Heart left ventricle (tissue), 16 donors: ENCODE results near the gene TRIM27. TPM values are rescaled to one million over a fixed set of nuclear protein-coding genes. Genes with fewer than 3 reads are reported as not detected.

Experiments
- ATAC-seq, 4 donors: fragments of 200-7000 bp; cut with Tn5 transposase; one replicate each; pipeline ENCODE4 v1.9.1; 2020 to 2022; ENCODE audit warnings: moderate library complexity in 4 of 4, mild to moderate bottlenecking in 3 of 4, moderate number of reproducible peaks in 1 of 4
- DNase-seq, 5 donors: peaks; one replicate each; pipeline ENCODE4 v3.0.0-alpha.2; 2020
- H3K27ac ChIP-seq, 12 donors: fragments of 200-600 bp; sonication (generic) in 4 of 12; one replicate each; pipeline versions ENCODE4 v1.5.0 to v1.8.0; 2016 to 2022; ENCODE audit warnings: mild to moderate bottlenecking in 2 of 12
- H3K27me3 ChIP-seq, 9 donors: fragments of 200-600 bp; sonication (generic) in 2 of 9; one replicate each; pipeline versions ENCODE4 v1.5.1 to v1.8.0; 2016 to 2022; ENCODE audit warnings: mild to moderate bottlenecking in 3 of 9
- H3K36me3 ChIP-seq, 9 donors: fragments of 200-600 bp; sonication (generic) in 2 of 9; one replicate each; pipeline versions ENCODE4 v1.5.0 to v1.8.0; 2018 to 2022; ENCODE audit warnings: mild to moderate bottlenecking in 2 of 9
- H3K4me1 ChIP-seq, 12 donors: fragments of 200-600 bp; sonication (generic) in 4 of 12; one replicate each; pipeline versions ENCODE4 v1.5.0 to v1.8.0; 2016 to 2022; ENCODE audit warnings: mild to moderate bottlenecking in 3 of 12
- H3K4me3 ChIP-seq, 12 donors: fragments of 200-600 bp; sonication (generic) in 4 of 12; one replicate each; pipeline versions ENCODE4 v1.5.0 to v1.8.0; 2017 to 2022; ENCODE audit warnings: mild to moderate bottlenecking in 9 of 12, moderate library complexity in 4 of 12
- H3K9me3 ChIP-seq, 12 donors: fragments of 200-600 bp; sonication (generic) in 4 of 12; one replicate each; pipeline versions ENCODE4 v1.5.0 to v1.8.0; 2016 to 2022; ENCODE audit warnings: mild to moderate bottlenecking in 1 of 12
- POLR2A ChIP-seq, 2 donors: fragments of 450-650 bp; IDR thresholded peaks; one replicate each; pipeline ENCODE4 v1.6.1; 2017; ENCODE audit warnings: antibody characterized with exemption in 2 of 2, mild to moderate bottlenecking in 2 of 2, moderate library complexity in 2 of 2
- WGBS, 4 donors: extraction: QIAGEN DNeasy Blood & Tissue Kit in 2 of 4; methylation state at CpG; one replicate each; pipeline versions ENCODE4 v1.1.5 to v1.1.7; 2013 to 2018; 5-methylcytosine and 5-hydroxymethylcytosine counted together
- intact Hi-C, 10 donors: fragments of 100-400 bp; cut with DNase I; formaldehyde crosslinking; loops; one replicate each; pipeline versions ENCODE4 v1.11.1 to v1.14.2; 2022
- polyA plus RNA-seq, 2 donors: library from polyadenylated mRNA; stranded (reverse); fragments of 200-250 nt; gene quantifications; one replicate each; pipeline ENCODE4 v1.2.3, GENCODE V29; 2013
- total RNA-seq, 9 donors: library from RNA; depleted of rRNA in 2 of 9; stranded (reverse); fragments of >200 nt in 2 of 9; fragmentation: NEBNext Ultra II Directional in 3 of 9; extraction: Animal tissue kit (Norgen Biotek cat#: 25700) in 3 of 9; gene quantifications; one replicate each; pipeline versions ENCODE4 v1.1.0 to v1.2.4, GENCODE V29; 2016 to 2023
- TF ChIP-seq, protein P1 (sequence below), 12 donors: fragments of 200-600 bp; sonication (generic) in 4 of 12; IDR thresholded peaks; one replicate each; pipeline versions ENCODE4 v1.5.0 to v1.8.0; 2018 to 2022; ENCODE audit warnings: antibody characterized with exemption in 12 of 12, mild to moderate bottlenecking in 5 of 12
- donor health status: ischemic (EF 13 %, LVEDD 7.1; RV severe dilation, severe dysfunction).
- donor health status: healthy with polysubstance abuse.
- donor health status: DM: no; HTN: yes; CAD: no.
- donor health status: DM: no; HTN: no; CAD: no.
- donor health status: ischemic (EF 25% LVEDD 6.9; RV normal size, moderate dysfunction).
- donor health status: ischemic (EF 25% LVEDD 5.7; RV mildly dilated, moderate dysfunction).
- donor health status: healthy.
- donor health status: DM: yes; HTN: yes; CAD: no.
- donor health status: ischemic (EF 35%, LVEDD 5.7; RV mildly dilated, moderate dysfunction).
- donor health status: nonischemic (EF 11% LVEDD 7.7; RV severe dilation, severe dysfunction).
- donor health status: DM: yes; HTN: yes; CAD: no.
- donor health status: PGD.
- donor health status: ischemic (EF 29% LVEDD 5.4; RV normal size, mild dysfunction).
- donor health status: nonischemic (EF 23%, LVEDD 6.1; RV moderate dilation, normal function).

Gene TRIM27
- total and polyA plus RNA-seq, 11 donors = 14.7 to 37.7 (median 19.8) TPM

DNA sequence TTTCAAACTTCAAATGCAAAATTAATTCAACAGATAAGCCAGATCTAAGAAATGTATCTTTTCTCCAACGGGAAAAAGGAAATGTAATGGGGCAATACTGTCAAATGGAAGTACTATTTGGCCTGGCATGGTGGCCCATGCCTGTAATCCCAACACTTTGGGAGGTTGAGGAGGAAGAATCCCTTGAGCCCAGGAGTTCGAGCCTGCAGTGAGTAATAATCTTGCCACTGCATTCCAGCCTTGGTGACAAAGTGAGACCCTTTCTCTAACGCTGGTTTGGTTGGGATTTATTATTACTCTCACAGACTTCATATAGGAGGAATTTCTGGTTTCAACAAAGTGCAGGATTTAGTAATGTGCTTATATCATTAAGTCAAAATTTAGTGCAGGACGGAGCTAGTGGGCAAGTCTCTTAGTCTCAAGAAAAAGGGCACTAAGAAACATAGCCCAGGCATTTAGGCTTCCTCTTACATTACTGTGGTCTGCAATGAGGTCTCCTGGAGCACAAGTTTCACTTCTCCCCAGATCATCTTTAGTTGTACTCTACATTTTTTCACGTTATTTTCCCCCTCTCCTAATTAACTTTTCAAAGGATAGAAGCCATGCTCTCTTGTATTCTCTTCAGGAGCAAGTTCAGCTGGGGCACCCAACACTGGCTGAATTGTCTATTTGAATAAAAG lies 23.1 kb downstream of the TRIM27 start:
- Histone ChIP-seq H3K4me3 (no peak overlapping the region), H3K27ac (peak overlapping the region in 1 of 12 donors; percentile 38), H3K27me3 (no peaks in the 10 kb centered on the region), H3K4me1 (peaks cover 0 to 20% (median 7%) of the 10 kb centered on the region in 12 donors), H3K36me3 (peaks cover 0 to 60% (median 53%) of the 10 kb centered on the region in 9 donors), H3K9me3 (no peaks in the 10 kb centered on the region)
- DNase-seq (no peak), ATAC-seq (no peak)
- intact Hi-C loops = no loop called here
- 82 to 84% (median 84%) methylated on average over 5 of the region's 5 CpGs for WGBS, 4 donors
- no peak for TF ChIP-seq POLR2A (IDR thresholded peaks at IDR 0.05)
- TF ChIP-seq, protein P1, sequence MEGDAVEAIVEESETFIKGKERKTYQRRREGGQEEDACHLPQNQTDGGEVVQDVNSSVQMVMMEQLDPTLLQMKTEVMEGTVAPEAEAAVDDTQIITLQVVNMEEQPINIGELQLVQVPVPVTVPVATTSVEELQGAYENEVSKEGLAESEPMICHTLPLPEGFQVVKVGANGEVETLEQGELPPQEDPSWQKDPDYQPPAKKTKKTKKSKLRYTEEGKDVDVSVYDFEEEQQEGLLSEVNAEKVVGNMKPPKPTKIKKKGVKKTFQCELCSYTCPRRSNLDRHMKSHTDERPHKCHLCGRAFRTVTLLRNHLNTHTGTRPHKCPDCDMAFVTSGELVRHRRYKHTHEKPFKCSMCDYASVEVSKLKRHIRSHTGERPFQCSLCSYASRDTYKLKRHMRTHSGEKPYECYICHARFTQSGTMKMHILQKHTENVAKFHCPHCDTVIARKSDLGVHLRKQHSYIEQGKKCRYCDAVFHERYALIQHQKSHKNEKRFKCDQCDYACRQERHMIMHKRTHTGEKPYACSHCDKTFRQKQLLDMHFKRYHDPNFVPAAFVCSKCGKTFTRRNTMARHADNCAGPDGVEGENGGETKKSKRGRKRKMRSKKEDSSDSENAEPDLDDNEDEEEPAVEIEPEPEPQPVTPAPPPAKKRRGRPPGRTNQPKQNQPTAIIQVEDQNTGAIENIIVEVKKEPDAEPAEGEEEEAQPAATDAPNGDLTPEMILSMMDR (IDR thresholded peaks at IDR 0.05) = no peak

DNA sequence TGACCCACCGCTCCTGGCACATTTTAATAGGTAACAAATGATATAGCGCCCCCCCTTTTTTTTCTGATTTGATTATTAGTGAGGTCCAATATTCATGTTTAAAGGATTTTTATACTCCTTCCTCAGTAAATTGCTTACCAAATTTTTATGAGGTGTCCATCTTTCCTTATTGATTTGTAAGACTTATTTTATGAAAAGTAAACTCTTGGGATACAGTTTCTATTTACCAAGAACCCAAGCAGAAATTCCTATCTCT lies 25.1 kb downstream of the TRIM27 start:
- DNase-seq = no peak
- no peak for TF ChIP-seq POLR2A (IDR thresholded peaks at IDR 0.05)
- TF ChIP-seq, protein P1 (IDR thresholded peaks at IDR 0.05) = no peak
- intact Hi-C loops = loop anchor here in 3 of 10 donors (5.0 to 10.0 kb wide), 2 partner anchors 44 to 86 kb away; no protein-coding TSS in a partner anchor
- WGBS, 4 donors = 70 to 83% (median 77%) methylated on average over 2 of the region's 2 CpGs
- ATAC-seq = no peak
- Histone ChIP-seq H3K4me1 (peaks cover 0 to 23% (median 7%) of the 10 kb centered on the region in 12 donors), H3K36me3 (peaks cover 0 to 39% (median 34%) of the 10 kb centered on the region in 9 donors), H3K27ac (no peak overlapping the region), H3K9me3 (no peaks in the 10 kb centered on the region), H3K4me3 (no peak overlapping the region), H3K27me3 (no peaks in the 10 kb centered on the region)

DNA sequence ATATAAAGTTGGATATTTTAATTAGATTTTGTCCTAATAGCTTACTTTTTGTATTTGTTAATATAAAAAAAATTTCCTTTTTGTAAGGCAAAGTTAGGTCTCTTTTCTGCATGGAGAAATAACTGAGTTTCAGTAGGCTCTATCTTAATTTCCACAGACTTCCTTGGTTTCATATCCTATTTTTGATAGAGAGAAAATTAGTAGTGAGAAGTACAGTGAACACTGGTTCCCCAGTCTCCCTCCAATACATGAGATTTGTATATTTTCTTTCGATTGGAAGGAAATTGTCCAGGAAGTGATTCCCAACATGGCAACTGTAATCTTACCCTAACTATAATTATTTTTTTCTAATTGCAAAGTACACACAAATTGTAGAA lies 26.4 kb downstream of the TRIM27 start:
- H3K27me3 ChIP-seq = no peaks in the 10 kb centered on the region
- DNase-seq (no peak), ATAC-seq (no peak)
- H3K36me3 ChIP-seq = peaks cover 0 to 27% (median 22%) of the 10 kb centered on the region in 9 donors
- intact Hi-C loops = loop anchor here in 8 of 10 donors (2.0 to 10.0 kb wide), 8 partner anchors 25 to 87 kb away; partner anchors contain the start of gene TRIM27 (in 2 of the 8)
- TF ChIP-seq, protein P1 (IDR thresholded peaks at IDR 0.05) = no peak
- no peak for TF ChIP-seq POLR2A (IDR thresholded peaks at IDR 0.05)
- peak overlapping the region; percentile 51 to 87 (median 73) for H3K4me3 ChIP-seq
- WGBS, 4 donors = 18 to 31% (median 27%) methylated on average over 1 of the region's 1 CpG
- peaks cover 0 to 23% (median 7%) of the 10 kb centered on the region in 12 donors for H3K4me1 ChIP-seq
- peak overlapping the region; percentile 80 to 99 (median 96) for H3K27ac ChIP-seq
- no peaks in the 10 kb centered on the region for H3K9me3 ChIP-seq

DNA sequence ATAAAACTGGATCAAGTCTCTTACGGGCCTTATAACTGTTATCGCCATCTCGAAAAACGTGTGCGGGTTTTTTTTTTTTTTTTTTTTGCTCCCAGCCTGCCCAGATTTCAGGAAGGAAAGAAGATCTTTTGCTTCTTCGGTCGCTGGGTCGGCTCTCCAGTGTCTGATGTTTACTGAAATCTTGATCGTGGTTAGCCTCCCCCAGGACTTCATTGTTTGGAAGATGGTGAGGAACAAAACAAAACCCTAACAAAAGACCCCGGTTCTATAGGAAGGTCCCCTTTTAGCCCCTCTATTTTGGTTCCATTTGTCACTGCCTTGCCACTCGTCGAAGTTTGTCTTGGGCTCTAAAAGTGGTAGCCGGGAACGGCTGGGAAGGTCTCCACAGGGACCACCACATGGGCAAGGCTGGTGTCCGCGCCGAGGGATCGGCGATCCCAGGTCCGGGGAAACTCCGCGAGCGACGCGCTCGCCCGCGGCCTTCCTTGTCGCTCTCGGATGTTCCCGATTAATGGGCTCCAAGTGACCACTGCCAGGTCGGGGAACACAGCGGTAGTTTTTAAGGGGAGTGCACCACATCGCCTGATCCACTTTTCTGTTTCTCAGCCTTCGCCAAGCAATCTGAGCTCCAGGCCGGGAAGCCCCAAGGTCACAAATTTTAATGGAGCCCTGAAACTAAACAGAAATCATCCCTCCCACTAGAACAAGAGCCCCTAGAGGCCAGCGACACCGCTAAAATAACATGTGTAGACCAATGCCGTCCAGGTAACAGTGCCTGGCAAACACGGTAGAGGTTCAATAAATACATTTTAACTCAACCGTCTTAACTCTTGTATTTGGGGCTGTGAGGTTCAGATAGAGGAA lies 27.0 kb downstream of the TRIM27 start:
- ATAC-seq (peak; percentile 18 to 51 (median 49)), DNase-seq (peak; percentile 42 to 76 (median 54))
- H3K36me3 ChIP-seq = peaks cover 0 to 20% (median 15%) of the 10 kb centered on the region in 9 donors
- H3K4me3 ChIP-seq = peak overlapping the region; percentile 51 to 87 (median 73)
- intact Hi-C loops = loop anchor here in 8 of 10 donors (1.0 to 10.0 kb wide), 13 partner anchors 26 to 88 kb away; partner anchors contain the start of gene TRIM27 (in 4 of the 8)
- no peak for TF ChIP-seq POLR2A (IDR thresholded peaks at IDR 0.05)
- TF ChIP-seq, protein P1 (IDR thresholded peaks at IDR 0.05) = peak in 8 of 12 donors; percentile 19 to 39 (median 26)
- H3K27me3 ChIP-seq = no peaks in the 10 kb centered on the region
- WGBS, 4 donors = 0% methylated on average over 39 to 41 of the region's 41 CpGs
- H3K9me3 ChIP-seq = no peaks in the 10 kb centered on the region
- peaks cover 0 to 23% (median 7%) of the 10 kb centered on the region in 12 donors for H3K4me1 ChIP-seq
- H3K27ac ChIP-seq = peak overlapping the region; percentile 80 to 99 (median 96)
